Left ventricle myocardium inferior (tissue), 1 donor: ENCODE data around the gene SEC31A. TPM values are rescaled to one million over a fixed set of nuclear protein-coding genes. Genes with fewer than 3 reads are reported as not detected.

Experiments used
- DNase-seq: peaks from one replicate; pipeline ENCODE4 v3.0.0-alpha.2; 2020
- H3K27ac ChIP-seq: fragments of 200-600 bp; replicated peaks from 2 replicates; pipeline ENCODE4 v1.8.0; 2021
- H3K27me3 ChIP-seq: fragments of 200-600 bp; 2 replicates; pipeline ENCODE4 v1.8.0; 2021; ENCODE audit warnings: low read depth
- H3K36me3 ChIP-seq: fragments of 200-600 bp; 2 replicates; pipeline ENCODE4 v1.8.0; 2021
- H3K4me1 ChIP-seq: fragments of 200-600 bp; 2 replicates; pipeline ENCODE4 v1.8.0; 2021
- H3K4me3 ChIP-seq: fragments of 200-600 bp; 2 replicates; pipeline ENCODE4 v1.8.0; 2021; ENCODE audit warnings: mild to moderate bottlenecking, moderate library complexity
- H3K9me3 ChIP-seq: fragments of 200-600 bp; replicated peaks from 2 replicates; pipeline ENCODE4 v1.8.0; 2021
- intact Hi-C: fragments of 100-400 bp; cut with micrococcal nuclease; formaldehyde crosslinking; loops from one replicate; pipeline ENCODE4 v1.11.0; 2022
- long read RNA-seq: library from polyadenylated mRNA; unstranded; transcript quantifications from one replicate; pipeline ENCODE4 v2.0.0, GENCODE V29; 2021
- total RNA-seq: library from RNA; stranded (reverse); fragmentation: NEBNext Ultra II Directional; extraction: Animal tissue kit (Norgen Biotek cat#: 25700); gene quantifications from one replicate; pipeline ENCODE4 v1.2.1, GENCODE V29; 2021
- TF ChIP-seq, protein P1 (sequence below): fragments of 200-600 bp; IDR thresholded peaks from 2 replicates; pipeline ENCODE4 v1.8.0; 2021; ENCODE audit warnings: antibody characterized with exemption, mild to moderate bottlenecking, borderline replicate concordance
- donor health status: DM: no; HTN: yes; CAD: no; lungs with severe emphysema.

The SEC31A gene, protein sequence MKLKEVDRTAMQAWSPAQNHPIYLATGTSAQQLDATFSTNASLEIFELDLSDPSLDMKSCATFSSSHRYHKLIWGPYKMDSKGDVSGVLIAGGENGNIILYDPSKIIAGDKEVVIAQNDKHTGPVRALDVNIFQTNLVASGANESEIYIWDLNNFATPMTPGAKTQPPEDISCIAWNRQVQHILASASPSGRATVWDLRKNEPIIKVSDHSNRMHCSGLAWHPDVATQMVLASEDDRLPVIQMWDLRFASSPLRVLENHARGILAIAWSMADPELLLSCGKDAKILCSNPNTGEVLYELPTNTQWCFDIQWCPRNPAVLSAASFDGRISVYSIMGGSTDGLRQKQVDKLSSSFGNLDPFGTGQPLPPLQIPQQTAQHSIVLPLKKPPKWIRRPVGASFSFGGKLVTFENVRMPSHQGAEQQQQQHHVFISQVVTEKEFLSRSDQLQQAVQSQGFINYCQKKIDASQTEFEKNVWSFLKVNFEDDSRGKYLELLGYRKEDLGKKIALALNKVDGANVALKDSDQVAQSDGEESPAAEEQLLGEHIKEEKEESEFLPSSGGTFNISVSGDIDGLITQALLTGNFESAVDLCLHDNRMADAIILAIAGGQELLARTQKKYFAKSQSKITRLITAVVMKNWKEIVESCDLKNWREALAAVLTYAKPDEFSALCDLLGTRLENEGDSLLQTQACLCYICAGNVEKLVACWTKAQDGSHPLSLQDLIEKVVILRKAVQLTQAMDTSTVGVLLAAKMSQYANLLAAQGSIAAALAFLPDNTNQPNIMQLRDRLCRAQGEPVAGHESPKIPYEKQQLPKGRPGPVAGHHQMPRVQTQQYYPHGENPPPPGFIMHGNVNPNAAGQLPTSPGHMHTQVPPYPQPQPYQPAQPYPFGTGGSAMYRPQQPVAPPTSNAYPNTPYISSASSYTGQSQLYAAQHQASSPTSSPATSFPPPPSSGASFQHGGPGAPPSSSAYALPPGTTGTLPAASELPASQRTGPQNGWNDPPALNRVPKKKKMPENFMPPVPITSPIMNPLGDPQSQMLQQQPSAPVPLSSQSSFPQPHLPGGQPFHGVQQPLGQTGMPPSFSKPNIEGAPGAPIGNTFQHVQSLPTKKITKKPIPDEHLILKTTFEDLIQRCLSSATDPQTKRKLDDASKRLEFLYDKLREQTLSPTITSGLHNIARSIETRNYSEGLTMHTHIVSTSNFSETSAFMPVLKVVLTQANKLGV
- total RNA-seq = 115 TPM
- long read RNA-seq, full-length matches to known transcripts = 92 of 159 reads
- long read RNA-seq, partial matches to known transcripts = 19 of 159 reads
- long read RNA-seq, other reads (novel, unspliced or antisense) = 48 of 159 reads

DNA sequence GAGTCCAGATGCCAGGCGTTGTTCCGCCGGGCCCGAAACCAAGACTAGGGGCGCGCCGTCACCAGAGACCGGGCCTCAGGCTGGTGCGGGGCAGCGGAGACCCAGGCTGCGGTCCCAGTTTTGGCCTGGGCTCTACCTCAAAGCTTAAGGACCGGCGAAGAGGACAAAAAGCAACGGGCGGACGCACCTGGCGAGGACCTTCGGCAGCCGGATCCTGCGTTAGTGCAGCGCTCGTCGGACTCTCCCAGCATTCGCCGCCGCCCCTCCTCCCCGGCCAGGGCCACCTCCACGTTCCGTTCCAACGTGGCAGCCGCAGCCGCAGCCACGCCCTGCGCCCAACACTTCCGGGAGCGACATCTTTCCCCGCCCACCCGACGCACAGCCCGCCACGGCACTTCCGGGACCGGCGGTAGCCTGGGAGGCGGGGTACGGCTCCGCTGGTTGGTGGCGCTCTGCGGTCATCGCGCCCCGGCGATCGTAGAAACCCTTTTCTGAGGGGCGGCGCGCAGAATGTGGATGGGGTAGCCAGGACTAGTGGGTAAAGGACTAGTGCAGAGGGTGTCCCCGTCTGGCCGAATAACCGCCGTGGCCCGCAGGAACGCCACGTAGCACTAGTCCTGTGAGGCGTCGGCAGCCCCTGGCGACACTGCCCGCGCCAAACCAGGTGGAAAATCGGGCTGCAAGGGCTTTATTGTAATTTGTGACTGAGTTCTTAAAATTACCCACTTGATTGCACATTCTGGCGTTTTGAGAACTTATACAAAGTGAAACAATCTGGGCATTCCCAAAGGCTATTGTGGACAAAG, at the start of gene SEC31A:
TSS of gene SEC31A (minus strand) at position 253 of the 806 bp plus-strand sequence. CDS start 9,217 bp downstream, outside the sequence.
- TF ChIP-seq, protein P1, sequence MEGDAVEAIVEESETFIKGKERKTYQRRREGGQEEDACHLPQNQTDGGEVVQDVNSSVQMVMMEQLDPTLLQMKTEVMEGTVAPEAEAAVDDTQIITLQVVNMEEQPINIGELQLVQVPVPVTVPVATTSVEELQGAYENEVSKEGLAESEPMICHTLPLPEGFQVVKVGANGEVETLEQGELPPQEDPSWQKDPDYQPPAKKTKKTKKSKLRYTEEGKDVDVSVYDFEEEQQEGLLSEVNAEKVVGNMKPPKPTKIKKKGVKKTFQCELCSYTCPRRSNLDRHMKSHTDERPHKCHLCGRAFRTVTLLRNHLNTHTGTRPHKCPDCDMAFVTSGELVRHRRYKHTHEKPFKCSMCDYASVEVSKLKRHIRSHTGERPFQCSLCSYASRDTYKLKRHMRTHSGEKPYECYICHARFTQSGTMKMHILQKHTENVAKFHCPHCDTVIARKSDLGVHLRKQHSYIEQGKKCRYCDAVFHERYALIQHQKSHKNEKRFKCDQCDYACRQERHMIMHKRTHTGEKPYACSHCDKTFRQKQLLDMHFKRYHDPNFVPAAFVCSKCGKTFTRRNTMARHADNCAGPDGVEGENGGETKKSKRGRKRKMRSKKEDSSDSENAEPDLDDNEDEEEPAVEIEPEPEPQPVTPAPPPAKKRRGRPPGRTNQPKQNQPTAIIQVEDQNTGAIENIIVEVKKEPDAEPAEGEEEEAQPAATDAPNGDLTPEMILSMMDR = peak; percentile 11
- Histone ChIP-seq H3K27ac (peak within 1 kb of the TSS; percentile 98), H3K9me3 (no peaks in the 10 kb centered on the region), H3K27me3 (no peaks in the 10 kb centered on the region), H3K4me1 (peaks cover 51% of the 10 kb centered on the region), H3K4me3 (peak within 1 kb of the TSS; percentile 89), H3K36me3 (peaks cover 27% of the 10 kb centered on the region)
- peak; percentile 96 for DNase-seq
- intact Hi-C loops = no loop called here

DNA sequence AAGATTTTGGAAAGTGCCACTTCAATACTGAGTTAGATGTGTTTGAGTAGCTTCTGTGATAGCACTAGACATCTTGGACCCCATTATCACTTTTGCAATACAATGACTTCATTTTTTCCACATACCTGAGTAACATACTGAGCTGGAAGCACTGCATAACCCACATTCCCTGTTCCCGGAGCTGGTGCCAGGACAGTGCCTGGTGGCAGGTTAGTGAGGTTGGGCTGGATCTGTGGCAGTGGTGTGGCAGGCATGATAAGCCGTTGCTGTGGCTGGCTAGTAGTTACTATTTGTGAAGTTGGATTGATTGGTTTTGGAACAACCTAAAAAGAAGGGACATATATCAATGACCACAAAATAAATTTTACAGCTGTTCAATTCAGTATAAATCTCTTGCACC, 48.5 kb upstream of the SEC31A start:
- no peak for DNase-seq
- Histone ChIP-seq H3K4me1 (peaks cover 9% of the 10 kb centered on the region), H3K27ac (no peak overlapping the region), H3K27me3 (no peaks in the 10 kb centered on the region), H3K9me3 (no peaks in the 10 kb centered on the region), H3K4me3 (no peak overlapping the region), H3K36me3 (peaks cover 70% of the 10 kb centered on the region)
- TF ChIP-seq, protein P1 = no peak
- intact Hi-C loops = no loop called here

DNA sequence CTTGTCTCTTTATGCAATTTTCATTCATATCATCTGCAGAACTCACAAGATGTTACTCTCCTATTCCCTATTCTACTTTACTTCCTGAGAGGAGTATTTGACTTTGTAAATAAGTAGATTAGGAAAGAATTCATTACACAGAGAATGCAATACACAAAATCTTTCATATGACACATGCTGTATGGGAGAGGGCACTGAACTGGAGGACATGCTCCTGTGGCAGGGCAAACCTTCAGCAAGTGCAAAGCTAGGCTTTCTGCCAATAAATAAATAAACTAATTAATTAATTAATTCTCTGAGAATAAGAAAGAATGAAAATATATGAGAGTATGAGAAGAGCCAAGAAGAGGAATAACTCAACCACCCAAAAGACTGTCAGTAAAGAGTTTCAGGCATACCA, 43.5 kb upstream of the SEC31A start:
- intact Hi-C loops = loop anchor here (5.0 kb wide), 1 partner anchor 108 kb away; no protein-coding TSS in a partner anchor
- DNase-seq = no peak
- TF ChIP-seq, protein P1 = no peak
- H3K9me3 ChIP-seq = no peaks in the 10 kb centered on the region
- H3K4me1 ChIP-seq = peaks cover 5% of the 10 kb centered on the region
- H3K27ac ChIP-seq = no peak overlapping the region
- no peak overlapping the region for H3K4me3 ChIP-seq
- H3K27me3 ChIP-seq = no peaks in the 10 kb centered on the region
- peaks cover 71% of the 10 kb centered on the region for H3K36me3 ChIP-seq

DNA sequence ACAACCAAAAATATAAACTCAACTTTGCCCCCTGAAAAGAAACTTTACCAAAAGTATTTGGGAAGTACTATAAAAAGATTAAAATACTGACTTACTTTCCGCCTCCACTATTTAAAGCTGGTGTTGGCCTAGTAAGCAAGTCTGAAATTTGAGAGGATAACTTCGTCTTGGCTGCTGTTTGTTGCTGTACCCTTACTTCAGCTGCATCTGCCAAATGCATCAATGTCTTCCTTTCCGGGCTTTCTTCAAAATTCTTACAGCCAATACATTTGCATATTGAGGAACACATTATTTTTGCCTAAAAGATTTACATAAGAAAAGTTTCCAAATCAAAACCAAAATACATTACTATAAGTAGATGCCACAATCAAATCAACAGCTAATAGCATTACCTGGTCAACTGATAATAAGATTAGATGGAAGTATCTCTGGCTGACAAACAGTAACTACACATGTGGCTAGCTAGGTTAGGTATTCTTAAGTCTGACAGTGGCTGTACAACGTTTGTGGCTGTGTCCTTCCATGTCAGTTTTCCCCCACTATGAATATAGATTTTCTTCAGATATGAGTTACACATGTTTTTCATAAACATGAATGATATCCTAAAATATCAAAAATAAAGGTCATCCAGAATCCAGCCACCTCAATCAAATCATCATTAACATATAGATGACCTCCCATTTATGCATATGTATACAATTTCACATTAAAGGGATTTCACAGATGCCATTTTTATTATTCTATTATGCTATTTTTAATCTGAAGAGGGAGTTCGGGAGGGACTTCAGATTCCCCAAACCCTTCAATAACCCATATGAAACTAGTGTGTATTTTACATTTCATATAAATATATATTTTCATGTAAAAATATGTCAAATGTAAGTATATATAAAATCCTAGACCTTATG, 40.1 kb upstream of the SEC31A start:
- TF ChIP-seq, protein P1 = no peak
- no peaks in the 10 kb centered on the region for H3K9me3 ChIP-seq
- no peak overlapping the region for H3K27ac ChIP-seq
- no peaks in the 10 kb centered on the region for H3K27me3 ChIP-seq
- intact Hi-C loops = loop anchor here (5.0 kb wide), 1 partner anchor 111 kb away; no protein-coding TSS in a partner anchor
- H3K4me3 ChIP-seq = no peak overlapping the region
- DNase-seq = no peak
- H3K36me3 ChIP-seq = peaks cover 45% of the 10 kb centered on the region
- no peaks in the 10 kb centered on the region for H3K4me1 ChIP-seq
